ENCODE results near the gene PDRG1. TPM values are rescaled to one million over a fixed set of nuclear protein-coding genes. Genes with fewer than 3 reads are reported as not detected.

The PDRG1 gene
- total RNA-seq (1 to 10 TPM in 3 of 5 donors, under 1 TPM in 1, not detected in 1; 0.58 to 2.8 (median 1.7) TPM), polyA plus RNA-seq (10 to 100 TPM; 14.0 to 18.6 (median 14.1) TPM)
- long read RNA-seq, donor 1, partial matches to known transcripts, result 0 of 2 reads
- long read RNA-seq, donor 1, other reads (novel, unspliced or antisense), result 0 of 2 reads
- long read RNA-seq, donor 2, transcript PDRG1-201 (5 exons, 1,998 nt), result major isoform, 13 of 13 reads
- long read RNA-seq, donor 2, partial matches to known transcripts, result 0 of 13 reads
- long read RNA-seq, donor 2, other reads (novel, unspliced or antisense), result 0 of 13 reads
- long read RNA-seq, donor 3, partial matches to known transcripts, result 0 of 4 reads
- long read RNA-seq, donor 3, other reads (novel, unspliced or antisense), result 0 of 4 reads
- long read RNA-seq, donor 4, partial matches to known transcripts, result 0 of 3 reads
- long read RNA-seq, donor 4, other reads (novel, unspliced or antisense), result 0 of 3 reads
- long read RNA-seq, donor 5, transcript PDRG1-201 (5 exons, 1,998 nt), result major isoform, 9 of 9 reads
- long read RNA-seq, donor 5, partial matches to known transcripts, result 0 of 9 reads
- long read RNA-seq, donor 5, other reads (novel, unspliced or antisense), result 0 of 9 reads
- long read RNA-seq, donor 6, transcript PDRG1-201 (5 exons, 1,998 nt), result major isoform, 19 of 19 reads
- long read RNA-seq, donor 6, partial matches to known transcripts, result 0 of 19 reads
- long read RNA-seq, donor 6, other reads (novel, unspliced or antisense), result 0 of 19 reads
- long read RNA-seq, donor 7, transcript PDRG1-201 (5 exons, 1,998 nt), result major isoform, 8 of 8 reads
- long read RNA-seq, donor 7, partial matches to known transcripts, result 0 of 8 reads
- long read RNA-seq, donor 7, other reads (novel, unspliced or antisense), result 0 of 8 reads
- long read RNA-seq, donor 8, partial matches to known transcripts, result 0 of 4 reads
- long read RNA-seq, donor 8, other reads (novel, unspliced or antisense), result 0 of 4 reads
- long read RNA-seq, donor 9, transcript PDRG1-201 (5 exons, 1,998 nt), result major isoform, 6 of 11 reads
- long read RNA-seq, donor 9, partial matches to known transcripts, result 5 of 11 reads
- long read RNA-seq, donor 9, other reads (novel, unspliced or antisense), result 0 of 11 reads
- long read RNA-seq, donor 10, partial matches to known transcripts, result 0 of 4 reads
- long read RNA-seq, donor 10, other reads (novel, unspliced or antisense), result 0 of 4 reads

DNA sequence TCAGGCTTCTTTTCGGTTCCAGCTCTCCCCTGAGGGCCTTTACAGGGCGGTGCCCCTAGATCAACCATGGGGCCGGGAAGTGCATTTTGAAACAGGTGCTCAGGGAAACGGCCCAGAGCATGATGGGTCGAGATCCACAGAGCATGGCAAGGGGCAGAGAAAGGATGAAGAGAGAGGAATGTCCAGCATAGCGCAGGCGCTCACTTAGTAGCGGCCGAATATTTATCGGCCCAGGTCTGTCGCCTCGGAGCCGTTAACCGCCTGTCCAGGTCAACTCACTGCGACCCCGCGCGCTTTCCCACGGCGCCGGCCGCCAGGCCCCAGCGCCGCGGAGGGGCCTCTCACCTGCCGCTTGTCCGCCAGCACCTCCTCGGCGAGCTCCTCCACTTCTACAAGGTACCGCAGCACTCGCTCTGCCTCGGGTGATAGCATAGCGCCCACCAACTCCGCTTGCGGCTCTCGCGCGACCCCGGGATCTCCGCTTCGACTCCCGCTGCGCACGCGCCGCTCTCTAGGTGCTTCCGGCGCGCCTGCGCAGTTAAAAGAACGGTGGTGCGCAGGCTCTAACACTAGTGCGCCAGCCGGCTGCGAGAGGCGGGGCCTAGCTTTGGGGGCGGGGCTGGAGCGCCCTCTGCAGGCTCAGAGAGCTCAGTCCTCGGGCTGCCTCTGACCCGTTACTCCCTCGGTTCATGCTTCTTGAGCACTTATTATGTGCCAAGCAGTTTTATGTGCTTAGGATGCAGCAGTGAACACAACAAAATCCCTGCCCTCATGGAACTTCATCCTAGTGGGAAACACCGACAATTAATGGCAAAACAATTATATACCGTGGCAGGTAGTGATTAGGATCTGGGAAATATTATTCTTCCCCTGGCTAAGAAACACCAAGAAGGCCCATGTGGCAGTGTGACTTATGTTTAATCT lies at the start of gene PDRG1:
PDRG1 (minus strand) TSS at position 517 of the 924 bp plus-strand sequence; CDS start at position 432, 85 bp downstream.
- peak in 5 of 7 experiments; percentile 58 to 98 (median 92) for TF ChIP-seq CTCF (IDR thresholded peaks at IDR 0.05)
- TF ChIP-seq EP300 (IDR thresholded peaks at IDR 0.05), result no peak
- peak; percentile 74 to 94 (median 75) for TF ChIP-seq POLR2AphosphoS5 (IDR thresholded peaks at IDR 0.05)
- H3K27me3 ChIP-seq, result peaks cover 0 to 12% (median 3%) of the 10 kb centered on the region in 3 donors
- DNase-seq, result peak; percentile 98
- WGBS, 5 donors, result 0 to 1% (median 0%) methylated on average over 52 to 63 of the region's 63 CpGs
- peaks cover 13 to 24% (median 19%) of the 10 kb centered on the region in 4 donors for H3K4me1 ChIP-seq
- intact Hi-C loops (cut with DNase I; ENCODE audit: low total_unique reads), result loop anchor here (5.0 kb wide), 1 partner anchor 99 kb away; no protein-coding TSS in a partner anchor
- peak within 1 kb of the TSS; percentile 71 to 86 (median 77) for H3K27ac ChIP-seq
- H3K9me3 ChIP-seq, result peaks cover 0 to 7% (median 0%) of the 10 kb centered on the region in 4 donors
- peaks cover 30 to 36% (median 32%) of the 10 kb centered on the region in 4 donors for H3K36me3 ChIP-seq
- H3K4me3 ChIP-seq, result peak within 1 kb of the TSS; percentile 74 to 93 (median 85)

- WGBS, 5 donors, result 37 to 57% (median 53%) methylated on average over 2 of the region's 2 CpGs
- intact Hi-C loops (cut with DNase I; ENCODE audit: low total_unique reads), result no loop called here
Observed at GRCh38 chr20:31998246-31998645, 46.4 kb upstream of the PDRG1 start.

DNA sequence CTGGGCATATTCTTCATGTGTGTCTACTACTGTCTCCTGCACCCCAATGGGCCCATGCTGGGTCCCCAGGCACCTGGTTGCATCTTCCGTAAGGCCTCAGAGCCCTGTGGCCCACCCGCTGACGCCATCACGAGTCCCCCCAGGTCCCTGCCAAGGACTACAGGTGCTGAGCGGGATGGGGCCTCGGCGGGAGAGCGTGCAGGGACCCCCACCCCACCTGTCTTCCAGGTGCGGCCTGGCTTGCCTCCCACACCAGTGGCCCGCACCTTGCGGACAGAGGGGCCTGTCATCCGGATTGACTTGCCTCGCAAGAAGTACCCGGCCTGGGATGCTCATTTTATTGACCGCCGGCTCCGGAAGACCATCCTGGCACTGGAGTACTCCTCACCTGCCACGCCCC lies 45.1 kb upstream of the PDRG1 start:
- no peak overlapping the region for H3K27ac ChIP-seq
- H3K4me1 ChIP-seq, result peaks cover 0 to 8% (median 2%) of the 10 kb centered on the region in 4 donors
- DNase-seq, result no peak
- peaks cover 6 to 59% (median 22%) of the 10 kb centered on the region in 3 donors for H3K27me3 ChIP-seq
- 93 to 100% (median 94%) methylated on average over 4 to 18 of the region's 18 CpGs for WGBS, 5 donors
- no peaks in the 10 kb centered on the region for H3K36me3 ChIP-seq
- intact Hi-C loops (cut with DNase I; ENCODE audit: low total_unique reads), result no loop called here
- no peak overlapping the region for H3K4me3 ChIP-seq
- TF ChIP-seq POLR2A (IDR thresholded peaks at IDR 0.05) (no peak), EP300 (IDR thresholded peaks at IDR 0.05) (no peak), CTCF (IDR thresholded peaks at IDR 0.05) (no peak), POLR2AphosphoS5 (IDR thresholded peaks at IDR 0.05) (no peak)
- H3K9me3 ChIP-seq, result no peaks in the 10 kb centered on the region

More at GRCh38 chr20:31998246-31998645, 46.4 kb upstream of the PDRG1 start:
- Histone ChIP-seq H3K9me3 (no peaks in the 10 kb centered on the region), H3K4me1 (peaks cover 0 to 8% (median 2%) of the 10 kb centered on the region in 4 donors), H3K27me3 (peaks cover 6 to 52% (median 22%) of the 10 kb centered on the region in 3 donors), H3K36me3 (no peaks in the 10 kb centered on the region), H3K27ac (no peak overlapping the region), H3K4me3 (no peak overlapping the region)
- no peak for DNase-seq
- no peak for TF ChIP-seq CTCF (IDR thresholded peaks at IDR 0.05)
- no peak for TF ChIP-seq EP300 (IDR thresholded peaks at IDR 0.05)
- no peak for TF ChIP-seq POLR2A (IDR thresholded peaks at IDR 0.05)
- no peak for TF ChIP-seq POLR2AphosphoS5 (IDR thresholded peaks at IDR 0.05)
